ENCODE measurements around the gene SGIP1.

SGIP1 gene

DNA sequence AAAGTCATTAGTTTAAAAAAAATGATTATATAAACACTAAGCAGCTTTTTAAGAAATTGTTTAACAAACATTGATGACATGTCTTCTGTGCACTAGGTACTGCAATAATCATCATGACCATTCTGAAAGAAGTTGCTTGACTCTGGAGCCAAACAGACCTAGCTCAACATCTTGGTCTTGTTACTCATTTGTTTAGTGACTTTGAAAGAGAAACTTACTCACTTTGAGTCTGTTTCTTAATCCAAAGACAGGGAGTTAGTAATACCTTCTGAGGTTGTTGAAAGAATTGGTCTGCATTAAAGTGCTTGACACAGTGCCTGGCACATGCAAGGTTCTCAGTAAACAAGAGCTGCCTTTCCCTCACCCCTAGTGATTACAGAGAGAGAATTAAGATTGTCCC lies 84.4 kb downstream of the SGIP1 start:
- H3K27ac ChIP-seq = no peak overlapping the region
- no peaks in the 10 kb centered on the region for H3K4me1 ChIP-seq (ENCODE audit: control insufficient read depth in 1 of 2, insufficient read depth in 1 of 2, low read depth in 1 of 2, low read length in 1 of 2)
- no peak overlapping the region for H3K4me3 ChIP-seq (ENCODE audit: low read depth in 1 of 2, low read length in 1 of 2)
- H3K27me3 ChIP-seq = no peaks in the 10 kb centered on the region
- no peaks in the 10 kb centered on the region for H3K36me3 ChIP-seq
- TF ChIP-seq, protein P1, sequence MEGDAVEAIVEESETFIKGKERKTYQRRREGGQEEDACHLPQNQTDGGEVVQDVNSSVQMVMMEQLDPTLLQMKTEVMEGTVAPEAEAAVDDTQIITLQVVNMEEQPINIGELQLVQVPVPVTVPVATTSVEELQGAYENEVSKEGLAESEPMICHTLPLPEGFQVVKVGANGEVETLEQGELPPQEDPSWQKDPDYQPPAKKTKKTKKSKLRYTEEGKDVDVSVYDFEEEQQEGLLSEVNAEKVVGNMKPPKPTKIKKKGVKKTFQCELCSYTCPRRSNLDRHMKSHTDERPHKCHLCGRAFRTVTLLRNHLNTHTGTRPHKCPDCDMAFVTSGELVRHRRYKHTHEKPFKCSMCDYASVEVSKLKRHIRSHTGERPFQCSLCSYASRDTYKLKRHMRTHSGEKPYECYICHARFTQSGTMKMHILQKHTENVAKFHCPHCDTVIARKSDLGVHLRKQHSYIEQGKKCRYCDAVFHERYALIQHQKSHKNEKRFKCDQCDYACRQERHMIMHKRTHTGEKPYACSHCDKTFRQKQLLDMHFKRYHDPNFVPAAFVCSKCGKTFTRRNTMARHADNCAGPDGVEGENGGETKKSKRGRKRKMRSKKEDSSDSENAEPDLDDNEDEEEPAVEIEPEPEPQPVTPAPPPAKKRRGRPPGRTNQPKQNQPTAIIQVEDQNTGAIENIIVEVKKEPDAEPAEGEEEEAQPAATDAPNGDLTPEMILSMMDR (IDR thresholded peaks at IDR 0.05) = no peak
- no peaks in the 10 kb centered on the region for H3K9me3 ChIP-seq

DNA sequence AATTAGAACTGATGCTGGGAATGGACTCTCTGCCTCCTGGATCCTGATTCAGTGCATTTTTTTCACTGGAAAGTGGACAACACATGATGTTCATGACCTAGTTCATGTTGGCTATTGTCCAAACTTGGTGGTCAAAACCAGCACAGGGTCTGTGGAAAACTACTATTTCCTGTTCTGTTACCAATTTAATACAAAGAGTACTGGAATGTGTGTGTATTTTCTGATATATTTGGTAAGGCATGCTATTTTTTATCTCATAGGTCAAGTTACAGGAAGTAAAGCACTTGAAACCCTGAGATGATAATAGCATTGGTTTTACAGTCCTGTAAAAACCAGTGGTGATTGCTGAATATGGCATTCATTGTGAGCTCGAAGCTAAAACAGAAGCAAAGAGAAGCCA lies 89.9 kb downstream of the SGIP1 start:
- no peaks in the 10 kb centered on the region for H3K36me3 ChIP-seq
- H3K27me3 ChIP-seq = no peaks in the 10 kb centered on the region
- TF ChIP-seq, protein P1 (IDR thresholded peaks at IDR 0.05) = no peak
- no peaks in the 10 kb centered on the region for H3K9me3 ChIP-seq
- no peak overlapping the region for H3K27ac ChIP-seq
- no peak overlapping the region for H3K4me3 ChIP-seq (ENCODE audit: low read depth in 1 of 2, low read length in 1 of 2)
- H3K4me1 ChIP-seq (ENCODE audit: control insufficient read depth in 1 of 2, insufficient read depth in 1 of 2, low read depth in 1 of 2, low read length in 1 of 2) = no peaks in the 10 kb centered on the region

DNA sequence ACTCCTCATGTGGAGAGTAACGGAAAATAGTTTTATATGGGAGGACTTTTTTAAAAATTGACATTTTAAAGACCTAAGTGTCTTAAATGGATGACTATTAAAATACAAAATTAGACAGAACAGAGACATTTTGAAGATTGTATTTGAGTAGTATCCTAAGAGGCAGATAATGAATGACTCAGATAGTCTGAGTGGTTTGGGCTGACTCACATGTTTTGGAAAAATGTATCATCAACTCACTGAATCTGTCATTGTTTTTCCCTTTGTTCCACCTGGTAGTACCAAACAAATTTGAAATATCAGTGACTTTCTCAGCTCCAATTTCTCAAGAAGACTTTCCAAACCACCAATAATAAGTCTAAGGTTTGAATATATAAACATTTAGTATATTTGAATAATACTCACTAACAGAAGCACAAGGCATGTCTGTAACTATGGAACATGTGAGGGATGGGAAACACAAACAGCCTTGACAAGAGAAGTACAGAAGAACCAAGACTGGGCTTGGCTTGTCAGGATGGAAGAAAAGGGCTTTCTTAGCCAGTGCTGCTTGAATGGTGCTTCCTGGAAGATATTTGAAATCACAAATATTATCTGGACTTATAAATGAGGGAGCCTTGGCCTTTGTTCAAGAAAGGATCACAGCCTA lies 90.6 kb downstream of the SGIP1 start:
- no peaks in the 10 kb centered on the region for H3K4me1 ChIP-seq (ENCODE audit: control insufficient read depth in 1 of 2, insufficient read depth in 1 of 2, low read depth in 1 of 2, low read length in 1 of 2)
- TF ChIP-seq, protein P1 (IDR thresholded peaks at IDR 0.05) = no peak
- no peaks in the 10 kb centered on the region for H3K36me3 ChIP-seq
- no peak overlapping the region for H3K4me3 ChIP-seq (ENCODE audit: low read depth in 1 of 2, low read length in 1 of 2)
- no peak overlapping the region for H3K27ac ChIP-seq
- H3K9me3 ChIP-seq = no peaks in the 10 kb centered on the region
- H3K27me3 ChIP-seq = no peaks in the 10 kb centered on the region

DNA sequence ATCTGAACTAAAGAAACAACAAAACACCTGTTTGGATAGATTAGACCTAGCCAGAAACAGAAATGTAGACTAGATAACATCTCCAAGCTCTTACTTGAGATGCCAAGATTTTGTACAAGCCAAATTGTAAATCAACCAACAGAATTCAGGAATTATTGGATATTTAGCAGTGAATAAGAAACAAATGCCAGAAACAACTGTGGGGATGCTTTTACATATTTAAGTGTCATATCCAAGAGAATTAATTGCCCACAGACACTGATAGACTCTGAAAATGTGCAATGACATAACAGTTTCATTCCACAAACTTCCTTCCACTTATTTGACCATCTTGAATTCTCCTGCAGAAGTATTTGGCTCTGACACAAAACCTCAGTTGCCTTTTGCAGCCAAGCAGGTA lies 92.3 kb downstream of the SGIP1 start:
- TF ChIP-seq, protein P1 (IDR thresholded peaks at IDR 0.05) = no peak
- H3K36me3 ChIP-seq = no peaks in the 10 kb centered on the region
- H3K27me3 ChIP-seq = no peaks in the 10 kb centered on the region
- H3K27ac ChIP-seq = no peak overlapping the region
- H3K4me3 ChIP-seq (ENCODE audit: low read depth in 1 of 2, low read length in 1 of 2) = no peak overlapping the region
- no peaks in the 10 kb centered on the region for H3K4me1 ChIP-seq (ENCODE audit: control insufficient read depth in 1 of 2, insufficient read depth in 1 of 2, low read depth in 1 of 2, low read length in 1 of 2)
- no peaks in the 10 kb centered on the region for H3K9me3 ChIP-seq

DNA sequence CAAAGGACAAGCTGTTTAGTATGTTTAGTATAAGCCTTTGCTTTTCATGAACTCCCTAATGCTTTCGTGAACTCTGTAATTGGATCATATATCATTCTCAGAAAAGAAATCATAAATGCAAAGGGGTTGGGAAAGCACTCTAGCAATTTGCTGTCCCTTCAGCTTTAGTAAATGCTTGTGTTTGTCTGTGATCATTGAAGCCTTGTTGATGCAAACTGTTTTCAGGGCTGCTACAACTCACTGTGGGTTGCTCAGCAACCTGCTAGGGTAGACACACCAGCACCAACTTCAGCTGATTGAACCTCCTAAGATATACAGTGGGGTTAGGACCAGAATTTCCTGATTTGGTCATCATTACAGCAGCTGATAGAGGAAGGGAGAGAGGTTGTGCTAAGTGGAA lies 95.0 kb downstream of the SGIP1 start:
- H3K27ac ChIP-seq = no peak overlapping the region
- TF ChIP-seq, protein P1 (IDR thresholded peaks at IDR 0.05) = no peak

More for the DNA sequence above, 95.0 kb downstream of the SGIP1 start:
- H3K9me3 ChIP-seq = no peaks in the 10 kb centered on the region
- H3K4me3 ChIP-seq (ENCODE audit: low read depth in 1 of 2, low read length in 1 of 2) = no peak overlapping the region
- no peaks in the 10 kb centered on the region for H3K36me3 ChIP-seq
- no peaks in the 10 kb centered on the region for H3K4me1 ChIP-seq (ENCODE audit: control insufficient read depth in 1 of 2, insufficient read depth in 1 of 2, low read depth in 1 of 2, low read length in 1 of 2)
- H3K27me3 ChIP-seq = no peaks in the 10 kb centered on the region

All from neutrophil (primary cell).